Kidney (tissue), 14 donors: ENCODE data around the gene SECTM1. TPM values are rescaled to one million over a fixed set of nuclear protein-coding genes. Genes with fewer than 3 reads are reported as not detected.
A peak's percentile ranks its signal among the peaks of the same experiment; 100 is the strongest.

Experiments used
- DNase-seq, 5 donors: peaks; one replicate each; pipeline ENCODE4 v3.0.0-alpha.2; 2013 to 2020
- FAIRE-seq: peaks from 2 replicates; lab custom pipeline; 2012; peaks lifted over from hg19 to GRCh38; lab: Jason Lieb, UNC
- H3K27ac ChIP-seq, 2 donors: one replicate each; pipeline ENCODE4 v1.7.0; 2013; ENCODE audit warnings: low read depth in 2 of 2, low read length in 2 of 2, inconsistent platforms in 1 of 2
- H3K27me3 ChIP-seq: one replicate; pipeline ENCODE4 v1.7.1; 2013; ENCODE audit warnings: low read length, inconsistent platforms; ENCODE audit not compliant: control insufficient read depth, insufficient read depth
- H3K36me3 ChIP-seq, 3 donors: one replicate each; pipeline versions ENCODE4 v1.7.0 to v1.7.1; 2013; ENCODE audit warnings: low read length in 3 of 3, control low read depth in 1 of 3, inconsistent platforms in 1 of 3; ENCODE audit not compliant: insufficient read depth in 3 of 3, control insufficient read depth in 2 of 3
- H3K4me1 ChIP-seq, 3 donors: one replicate each; pipeline versions ENCODE4 v1.7.0 to v1.7.1; 2013; ENCODE audit warnings: low read length in 3 of 3, inconsistent platforms in 1 of 3, low read depth in 1 of 3; ENCODE audit not compliant: control insufficient read depth in 2 of 3, insufficient read depth in 2 of 3
- H3K4me3 ChIP-seq, 3 donors: one replicate each; pipeline versions ENCODE4 v1.7.0 to v1.8.1; 2013; ENCODE audit warnings: low read length in 3 of 3, control low read depth in 1 of 3, inconsistent platforms in 1 of 3
- H3K9ac ChIP-seq, 3 donors: one replicate each; pipeline versions ENCODE4 v1.7.0 to v1.7.1; 2013; ENCODE audit warnings: low read length in 3 of 3, control low read depth in 1 of 3, inconsistent platforms in 1 of 3
- H3K9me3 ChIP-seq, 3 donors: one replicate each; pipeline versions ENCODE4 v1.7.0 to v1.7.1; 2013; ENCODE audit warnings: low read length in 3 of 3, control low read depth in 1 of 3, inconsistent platforms in 1 of 3; ENCODE audit not compliant: control insufficient read depth in 2 of 3, insufficient read depth in 1 of 3
- intact Hi-C: fragments of 100-400 bp; cut with DNase I; formaldehyde crosslinking; loops from one replicate; pipeline ENCODE4 v1.11.1; 2022
- polyA plus RNA-seq: library from polyadenylated mRNA; stranded (reverse); fragments of 350-450 nt; fragmentation: Illumina TruSeq; extraction: RNeasy Lipid Tissue Mini Kit (QIAGEN cat#74804); gene quantifications from one replicate; pipeline ENCODE4 v1.2.3, GENCODE V29; 2014; ENCODE audit warnings: low read depth, low replicate concordance; ENCODE audit not compliant: insufficient read depth
- total RNA-seq: library from RNA; stranded (reverse); fragmentation: NEBNext Ultra II Directional; extraction: Animal tissue kit (Norgen Biotek cat#: 25700); gene quantifications from one replicate; pipeline ENCODE4 v1.2.1, GENCODE V29; 2021
- TF ChIP-seq, protein P1 (sequence below): IDR thresholded peaks from 3 replicates; pipeline ENCODE4 v1.5.1; 2012; ENCODE audit warnings: mild to moderate bottlenecking, moderate library complexity, borderline replicate concordance; ENCODE audit not compliant: insufficient read depth; ENCODE audit errors: extremely low read depth
- donor health status: control.
- donor health status: control.
- donor health status: control.
- donor health status: control.
- donor health status: control.
- donor health status: DM: yes; HTN: yes; CAD: no.
- donor health status: Normal renal cell carcinoma (clear cell type).

SECTM1 gene
- total and polyA plus RNA-seq, 2 donors from 2014 or later = 15.4 to 87.5 TPM

DNA sequence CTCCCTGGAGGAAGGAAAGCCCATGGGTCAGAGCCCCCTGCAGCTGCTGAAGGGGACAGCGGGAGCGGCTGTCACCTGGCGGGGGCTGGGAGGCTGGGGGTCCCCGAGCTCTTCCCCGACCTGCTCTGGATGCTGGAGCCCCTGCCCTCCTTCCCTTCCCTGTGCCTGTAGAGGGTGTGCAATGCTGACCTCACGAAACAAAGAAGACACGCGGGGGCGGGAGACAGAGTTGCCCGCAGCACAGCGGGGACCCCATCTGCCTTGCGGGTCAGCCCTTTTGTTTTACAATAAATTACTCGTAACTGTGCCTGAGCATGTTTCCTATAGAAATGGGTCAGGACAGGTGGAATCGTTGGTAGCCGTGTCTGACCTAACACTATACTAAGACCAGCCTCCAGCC, 6.3 kb downstream of the SECTM1 start:
- Histone ChIP-seq H3K9ac (no peak overlapping the region), H3K4me3 (no peak overlapping the region), H3K9me3 (no peaks in the 10 kb centered on the region), H3K36me3 (no peaks in the 10 kb centered on the region), H3K4me1 (peaks cover 0 to 17% (median 16%) of the 10 kb centered on the region in 3 donors), H3K27me3 (peaks cover 2% of the 10 kb centered on the region), H3K27ac (no peak overlapping the region)
- DNase-seq (no peak), FAIRE-seq (no peak)
- intact Hi-C loops = loop anchor here (10.0 kb wide), 2 partner anchors 92 to 122 kb away; no protein-coding TSS in a partner anchor
- TF ChIP-seq, protein P1, sequence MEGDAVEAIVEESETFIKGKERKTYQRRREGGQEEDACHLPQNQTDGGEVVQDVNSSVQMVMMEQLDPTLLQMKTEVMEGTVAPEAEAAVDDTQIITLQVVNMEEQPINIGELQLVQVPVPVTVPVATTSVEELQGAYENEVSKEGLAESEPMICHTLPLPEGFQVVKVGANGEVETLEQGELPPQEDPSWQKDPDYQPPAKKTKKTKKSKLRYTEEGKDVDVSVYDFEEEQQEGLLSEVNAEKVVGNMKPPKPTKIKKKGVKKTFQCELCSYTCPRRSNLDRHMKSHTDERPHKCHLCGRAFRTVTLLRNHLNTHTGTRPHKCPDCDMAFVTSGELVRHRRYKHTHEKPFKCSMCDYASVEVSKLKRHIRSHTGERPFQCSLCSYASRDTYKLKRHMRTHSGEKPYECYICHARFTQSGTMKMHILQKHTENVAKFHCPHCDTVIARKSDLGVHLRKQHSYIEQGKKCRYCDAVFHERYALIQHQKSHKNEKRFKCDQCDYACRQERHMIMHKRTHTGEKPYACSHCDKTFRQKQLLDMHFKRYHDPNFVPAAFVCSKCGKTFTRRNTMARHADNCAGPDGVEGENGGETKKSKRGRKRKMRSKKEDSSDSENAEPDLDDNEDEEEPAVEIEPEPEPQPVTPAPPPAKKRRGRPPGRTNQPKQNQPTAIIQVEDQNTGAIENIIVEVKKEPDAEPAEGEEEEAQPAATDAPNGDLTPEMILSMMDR = no peak

DNA sequence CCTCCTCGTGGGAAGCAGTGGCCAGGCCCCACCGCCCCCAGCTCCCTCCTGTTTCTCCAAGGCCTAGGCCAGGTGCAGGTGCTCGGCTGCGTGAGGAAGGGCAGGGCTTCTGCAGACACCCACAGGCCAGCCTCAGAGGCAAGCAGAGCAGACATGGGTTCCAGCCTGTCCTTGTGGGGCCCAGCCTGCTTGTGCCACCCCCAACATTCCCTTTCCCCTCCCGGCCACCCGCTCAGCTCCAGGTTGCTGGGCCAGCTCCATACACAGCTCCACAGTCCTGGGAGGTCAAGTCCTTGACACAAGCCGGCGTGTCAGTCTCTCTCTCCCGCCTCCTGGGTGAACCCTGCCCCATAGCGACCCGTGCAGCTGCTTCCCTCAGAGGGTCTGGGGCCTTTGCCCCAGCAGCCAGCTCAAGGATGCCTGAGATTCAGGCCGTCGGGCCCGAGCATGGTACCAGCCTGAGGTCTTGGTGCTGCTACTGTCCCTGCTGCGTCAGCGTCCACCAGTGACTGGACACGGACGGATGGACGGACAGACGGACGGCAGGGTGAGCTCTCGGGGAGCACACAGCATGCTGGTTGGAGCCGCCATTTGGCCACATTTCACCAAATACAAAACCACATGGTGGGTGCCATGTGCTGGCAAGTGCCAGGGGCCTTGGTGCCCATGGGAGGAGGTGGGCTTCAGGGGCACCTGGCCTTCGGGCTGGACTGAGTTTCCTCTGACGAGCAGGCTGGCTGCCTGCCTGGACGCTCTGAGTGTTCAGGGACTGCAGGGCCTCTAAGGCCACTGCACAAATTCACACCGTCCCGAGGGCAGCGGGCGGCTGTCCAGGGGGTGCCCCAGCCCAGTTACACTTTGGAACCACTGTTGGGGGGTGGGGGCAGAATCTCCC, 8.0 kb downstream of the SECTM1 start:
- no peak for FAIRE-seq
- Histone ChIP-seq H3K4me3 (no peak overlapping the region), H3K9ac (no peak overlapping the region), H3K27me3 (peaks cover 2% of the 10 kb centered on the region), H3K36me3 (no peaks in the 10 kb centered on the region), H3K9me3 (no peaks in the 10 kb centered on the region), H3K27ac (peak overlapping the region in 1 of 2 donors; percentile 71), H3K4me1 (peaks cover 0 to 14% (median 11%) of the 10 kb centered on the region in 3 donors)
- DNase-seq = peak in 1 of 5 donors; percentile 64
- TF ChIP-seq, protein P1 = no peak
- intact Hi-C loops = loop anchor here (10.0 kb wide), 2 partner anchors 91 to 121 kb away; no protein-coding TSS in a partner anchor

DNA sequence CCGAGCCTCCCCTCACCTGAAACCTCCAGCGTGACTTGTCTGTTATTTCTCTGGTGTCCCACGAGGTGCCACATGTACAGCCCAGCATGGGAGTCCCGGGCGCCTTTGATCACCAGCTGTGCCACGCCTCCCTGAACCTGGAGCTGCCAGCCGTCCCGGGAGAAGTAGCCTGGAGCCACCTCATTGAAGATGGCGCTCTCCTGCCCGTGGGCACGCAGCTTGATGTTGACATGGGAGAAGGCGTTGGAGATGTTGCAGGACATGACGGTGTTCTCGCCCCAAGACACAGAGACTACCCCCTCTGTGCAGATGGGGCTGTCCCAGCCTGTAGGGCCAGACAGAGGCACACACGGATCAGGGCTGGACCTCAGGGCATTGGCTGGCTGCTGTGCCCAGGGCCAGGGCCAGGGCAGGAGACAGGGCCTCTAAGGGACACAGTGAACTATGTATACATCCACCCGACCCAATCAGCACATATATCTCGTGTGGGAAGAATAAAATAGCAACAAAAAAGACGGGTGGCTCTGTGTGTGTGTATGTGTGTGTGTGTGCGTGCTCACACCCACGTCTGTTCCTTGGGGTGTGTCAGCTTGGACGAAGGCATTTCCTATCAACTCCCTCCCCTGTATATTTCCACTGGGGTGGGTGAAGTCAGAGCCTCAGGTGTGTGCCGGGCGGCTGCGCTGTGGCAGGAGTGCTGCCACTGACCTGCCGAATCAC, 8.8 kb downstream of the SECTM1 start:
- Histone ChIP-seq H3K36me3 (no peaks in the 10 kb centered on the region), H3K27me3 (peaks cover 2% of the 10 kb centered on the region), H3K27ac (peak overlapping the region in 1 of 2 donors; percentile 71), H3K9ac (no peak overlapping the region), H3K4me3 (no peak overlapping the region), H3K9me3 (no peaks in the 10 kb centered on the region), H3K4me1 (peaks cover 0 to 10% (median 9%) of the 10 kb centered on the region in 3 donors)
- intact Hi-C loops = loop anchor here (10.0 kb wide), 2 partner anchors 90 to 120 kb away; no protein-coding TSS in a partner anchor
- FAIRE-seq (no peak), DNase-seq (peak in 3 of 5 donors; percentile 63 to 75 (median 65))
- TF ChIP-seq, protein P1 = no peak
